HFFc6 (cell line): ENCODE results near the gene ZSCAN5A. TPM values are rescaled to one million over a fixed set of nuclear protein-coding genes. Genes with fewer than 3 reads are reported as not detected.
"Not testable (repeated sequence)": the region's sequence is repeated elsewhere in the genome, so short reads cannot be mapped to it uniquely, and the experiment has no call there.

ENCODE experiments used
- DNase-seq: peaks from one replicate; pipeline ENCODE4 v3.0.0-alpha.2; 2018
- H3K27ac Mint-ChIP-seq: 2 replicates; pipeline ENCODE4 v1.8.0; 2020; ENCODE audit warnings: mild to moderate bottlenecking, mixed read lengths
- H3K27me3 Mint-ChIP-seq: 2 replicates; pipeline ENCODE4 v1.8.0; 2021; ENCODE audit warnings: mild to moderate bottlenecking, moderate library complexity, mixed read lengths; ENCODE audit not compliant: insufficient read depth
- H3K36me3 Mint-ChIP-seq: 2 replicates; pipeline ENCODE4 v1.8.0; 2021; ENCODE audit warnings: low read depth, mixed read lengths
- H3K4me1 Mint-ChIP-seq: 2 replicates; pipeline ENCODE4 v1.8.0; 2020; ENCODE audit warnings: low read depth, mixed read lengths
- H3K4me3 Mint-ChIP-seq: 2 replicates; pipeline ENCODE4 v1.8.0; 2020; ENCODE audit warnings: mild to moderate bottlenecking, moderate library complexity, mixed read lengths
- H3K9me3 Mint-ChIP-seq: 2 replicates; pipeline ENCODE4 v1.8.0; 2020; ENCODE audit warnings: mild to moderate bottlenecking, mixed read lengths
- total RNA-seq, 6 experiments: library from RNA; stranded (reverse); fragmentation: NEBNext Ultra II Directional; extraction: Animal tissue kit (Norgen Biotek cat#: 25700); gene quantifications; 2 replicates in 1 of 6; 3 replicates in 5 of 6; pipeline ENCODE4 v1.2.3, GENCODE V29; 2021
- TF ChIP-seq, protein P1 (sequence below): fragments of 200-600 bp; sonication (generic); IDR thresholded peaks from 2 replicates; pipeline ENCODE4 v1.5.0; 2021; ENCODE audit warnings: antibody characterized with exemption, mild to moderate bottlenecking

ZSCAN5A gene
- total RNA-seq, 6 experiments from 2014 or later = 5.0 to 6.8 (median 5.8) TPM

DNA sequence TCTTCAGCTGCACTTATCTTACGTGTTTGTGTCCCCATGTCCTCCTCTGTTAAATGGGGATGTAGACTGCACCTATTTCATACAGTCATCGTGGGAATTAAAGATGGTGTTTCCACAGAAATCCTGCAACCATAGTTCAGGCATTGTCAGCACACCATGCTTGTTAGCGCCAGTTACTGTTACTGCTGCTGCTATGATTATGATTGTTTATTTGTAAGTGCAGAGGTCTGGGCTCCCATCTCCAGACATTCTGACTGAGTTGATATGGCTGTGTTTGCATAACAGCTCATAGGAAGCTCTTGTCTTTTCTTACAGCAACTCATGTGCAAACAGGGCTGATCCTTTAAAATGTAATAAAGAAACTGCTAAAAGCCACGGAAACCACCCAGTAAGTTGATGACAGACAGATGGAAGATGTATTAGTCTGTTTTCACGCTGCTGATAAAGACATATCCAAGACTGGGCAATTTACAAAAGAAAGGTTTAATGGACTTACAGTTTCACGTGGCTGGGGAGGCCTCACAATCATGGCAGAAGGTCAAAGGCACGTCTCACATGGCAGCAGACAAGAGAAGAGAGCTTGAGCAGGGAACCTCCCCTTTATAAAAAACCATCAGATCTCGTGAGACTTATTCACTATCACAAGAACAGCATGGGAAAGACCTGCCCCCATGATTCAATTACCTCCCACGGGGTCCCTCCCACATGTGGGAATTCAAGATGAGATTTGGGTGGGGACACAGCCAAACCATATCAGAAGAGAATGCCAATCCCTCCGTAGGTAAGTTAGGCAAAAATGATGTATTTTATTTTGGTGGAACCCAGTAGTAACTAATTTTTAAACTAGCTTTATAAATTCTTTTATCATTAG lies 1.6 kb downstream of the ZSCAN5A start:
- TF ChIP-seq, protein P1, sequence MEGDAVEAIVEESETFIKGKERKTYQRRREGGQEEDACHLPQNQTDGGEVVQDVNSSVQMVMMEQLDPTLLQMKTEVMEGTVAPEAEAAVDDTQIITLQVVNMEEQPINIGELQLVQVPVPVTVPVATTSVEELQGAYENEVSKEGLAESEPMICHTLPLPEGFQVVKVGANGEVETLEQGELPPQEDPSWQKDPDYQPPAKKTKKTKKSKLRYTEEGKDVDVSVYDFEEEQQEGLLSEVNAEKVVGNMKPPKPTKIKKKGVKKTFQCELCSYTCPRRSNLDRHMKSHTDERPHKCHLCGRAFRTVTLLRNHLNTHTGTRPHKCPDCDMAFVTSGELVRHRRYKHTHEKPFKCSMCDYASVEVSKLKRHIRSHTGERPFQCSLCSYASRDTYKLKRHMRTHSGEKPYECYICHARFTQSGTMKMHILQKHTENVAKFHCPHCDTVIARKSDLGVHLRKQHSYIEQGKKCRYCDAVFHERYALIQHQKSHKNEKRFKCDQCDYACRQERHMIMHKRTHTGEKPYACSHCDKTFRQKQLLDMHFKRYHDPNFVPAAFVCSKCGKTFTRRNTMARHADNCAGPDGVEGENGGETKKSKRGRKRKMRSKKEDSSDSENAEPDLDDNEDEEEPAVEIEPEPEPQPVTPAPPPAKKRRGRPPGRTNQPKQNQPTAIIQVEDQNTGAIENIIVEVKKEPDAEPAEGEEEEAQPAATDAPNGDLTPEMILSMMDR = no peak
- Mint-ChIP-seq H3K4me3 (peak overlapping the region; percentile 8; the same call in 1 of the 2 replicates), H3K36me3 (peaks cover 12% of the 10 kb centered on the region), H3K27me3 (no peaks in the 10 kb centered on the region), H3K9me3 (no peaks in the 10 kb centered on the region), H3K27ac (peak overlapping the region; percentile 97; the same call in 1 of the 2 replicates), H3K4me1 (peaks cover 23% of the 10 kb centered on the region)
- DNase-seq = no peak

DNA sequence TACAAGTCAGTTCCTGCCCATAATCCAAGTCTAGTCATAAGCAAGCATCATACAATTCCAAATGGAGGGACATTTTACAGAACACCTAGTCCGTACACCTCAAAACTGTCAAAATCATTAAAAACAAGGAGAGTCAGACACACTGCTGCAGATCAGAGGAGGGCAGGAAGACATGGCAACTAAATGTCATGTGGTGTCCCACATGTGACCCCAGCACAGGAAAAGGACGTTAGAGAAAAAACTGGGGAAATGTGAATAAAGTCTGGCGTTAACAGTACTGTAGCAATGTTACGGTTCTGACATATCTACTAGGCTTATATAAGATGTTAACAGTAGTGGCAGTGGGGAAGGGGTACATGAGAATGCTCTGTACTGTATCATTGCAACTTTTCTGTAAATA lies 2.3 kb downstream of the ZSCAN5A start:
- H3K9me3 Mint-ChIP-seq = no peaks in the 10 kb centered on the region
- no peaks in the 10 kb centered on the region for H3K27me3 Mint-ChIP-seq
- no peak overlapping the region for H3K4me3 Mint-ChIP-seq
- no peak overlapping the region for H3K27ac Mint-ChIP-seq
- H3K4me1 Mint-ChIP-seq = peaks cover 23% of the 10 kb centered on the region
- TF ChIP-seq, protein P1 = no peak
- peaks cover 12% of the 10 kb centered on the region for H3K36me3 Mint-ChIP-seq
- DNase-seq = no peak

DNA sequence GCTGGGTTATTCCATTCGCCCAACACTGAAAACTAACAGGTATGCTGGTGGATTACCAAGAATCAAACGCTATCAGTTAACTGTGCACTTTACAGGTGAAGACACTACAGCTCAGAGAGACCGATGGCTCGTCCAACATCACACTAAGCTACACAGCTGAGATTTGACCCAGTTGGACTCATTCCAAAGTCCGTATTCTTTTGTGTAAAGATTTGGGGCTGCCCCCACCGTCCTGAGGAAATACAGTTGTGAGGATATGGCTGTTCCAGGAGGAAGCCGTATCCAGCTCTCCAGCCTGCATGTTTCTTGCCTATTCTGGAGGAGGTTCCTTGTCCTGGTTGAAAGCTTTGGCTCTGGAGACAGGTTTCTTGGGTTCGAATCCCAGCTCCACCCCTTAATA lies 4.2 kb downstream of the ZSCAN5A start:
- Mint-ChIP-seq H3K4me1 (peaks cover 16% of the 10 kb centered on the region), H3K27me3 (no peaks in the 10 kb centered on the region), H3K4me3 (no peak overlapping the region), H3K27ac (no peak overlapping the region), H3K9me3 (no peaks in the 10 kb centered on the region), H3K36me3 (peaks cover 12% of the 10 kb centered on the region)
- no peak for DNase-seq
- TF ChIP-seq, protein P1 = no peak

DNA sequence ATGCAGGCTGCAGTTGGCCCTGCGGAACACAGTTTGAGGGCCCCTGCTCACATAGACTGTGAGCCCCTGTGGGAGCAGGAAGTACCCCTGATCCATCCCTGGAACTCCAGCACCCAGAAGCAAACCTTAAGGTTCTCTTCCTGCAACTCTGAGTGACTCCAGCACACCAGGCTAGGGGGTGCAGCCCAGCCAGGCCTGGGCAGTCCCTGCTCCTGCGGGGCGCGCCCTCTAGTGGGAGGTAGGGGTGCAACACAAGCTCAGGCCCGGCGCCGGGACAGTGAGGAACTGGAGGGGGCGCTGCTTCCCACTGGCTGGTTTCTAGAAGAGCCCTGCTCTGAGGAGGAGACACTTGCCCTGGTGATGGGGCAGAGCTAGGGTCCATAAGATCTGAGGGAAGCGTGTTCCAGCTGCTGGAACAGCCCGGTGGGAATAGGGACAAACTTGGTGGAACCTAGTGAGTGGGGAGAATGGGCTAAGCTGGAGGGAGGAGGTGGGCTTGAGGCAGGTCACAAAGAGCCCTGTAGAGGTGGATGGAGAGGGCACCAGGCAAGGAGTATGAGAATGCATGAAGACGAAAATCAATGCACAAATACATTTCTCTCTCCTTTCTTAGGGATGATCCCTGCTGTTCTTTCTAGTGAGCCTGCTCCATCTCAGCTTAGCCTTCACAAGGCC lies 5.0 kb downstream of the ZSCAN5A start:
- Mint-ChIP-seq H3K36me3 (peaks cover 12% of the 10 kb centered on the region), H3K27me3 (no peaks in the 10 kb centered on the region), H3K27ac (no peak overlapping the region), H3K4me1 (peaks cover 14% of the 10 kb centered on the region), H3K9me3 (no peaks in the 10 kb centered on the region), H3K4me3 (no peak overlapping the region)
- TF ChIP-seq, protein P1 = peak; percentile 91
- peak; percentile 28 for DNase-seq

DNA sequence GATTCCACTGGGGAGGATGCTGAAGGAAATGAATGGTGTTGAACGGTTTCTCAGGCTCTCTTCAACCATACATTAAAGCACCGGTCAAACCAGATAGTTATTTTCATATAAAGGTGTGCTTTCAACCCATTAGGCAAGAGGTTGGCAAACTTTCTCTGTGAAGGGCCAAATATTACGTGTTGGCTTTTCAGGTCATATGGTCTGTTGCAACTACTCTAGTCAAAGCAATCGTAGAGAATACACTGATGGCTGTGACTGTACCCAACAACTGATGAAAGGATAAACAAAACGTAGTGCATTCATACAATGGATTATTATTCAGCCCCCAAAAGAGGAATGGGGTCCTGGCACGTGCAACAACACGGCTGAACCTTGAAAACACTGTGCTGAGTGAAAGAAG lies 5.8 kb downstream of the ZSCAN5A start:
- DNase-seq = no peak
- H3K9me3 Mint-ChIP-seq = no peaks in the 10 kb centered on the region
- H3K36me3 Mint-ChIP-seq = peaks cover 12% of the 10 kb centered on the region
- H3K27ac Mint-ChIP-seq = no peak overlapping the region
- H3K4me3 Mint-ChIP-seq = no peak overlapping the region
- TF ChIP-seq, protein P1 = no peak
- no peaks in the 10 kb centered on the region for H3K27me3 Mint-ChIP-seq
- peaks cover 12% of the 10 kb centered on the region for H3K4me1 Mint-ChIP-seq

DNA sequence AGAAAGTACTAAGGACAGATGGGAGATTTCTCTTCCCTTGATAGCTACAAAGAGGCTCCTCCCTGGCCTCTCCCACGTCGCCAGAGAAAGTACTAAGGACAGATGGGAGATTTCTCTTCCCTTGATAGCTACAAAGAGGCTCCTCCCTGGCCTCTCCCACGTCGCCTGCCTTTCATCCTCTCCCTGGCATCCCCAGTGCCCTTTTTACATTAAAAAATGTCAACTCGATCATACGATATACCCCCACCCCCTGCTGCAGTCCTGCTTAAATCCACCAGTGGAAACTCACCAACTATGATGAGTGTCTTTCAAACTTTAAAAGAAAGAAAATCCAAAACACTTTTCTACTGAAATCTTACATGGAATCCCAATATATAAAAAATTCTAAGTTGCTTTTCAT lies 7.6 kb downstream of the ZSCAN5A start:
- not testable (repeated sequence) for DNase-seq, H3K27ac Mint-ChIP-seq
- peaks cover 12% of the 10 kb centered on the region for H3K36me3 Mint-ChIP-seq

More for the DNA sequence above, 7.6 kb downstream of the ZSCAN5A start:
- not testable (repeated sequence) for H3K27me3 Mint-ChIP-seq, H3K9me3 Mint-ChIP-seq, H3K4me1 Mint-ChIP-seq, H3K4me3 Mint-ChIP-seq
